ENCODE results near the gene RBBP6. TPM values are rescaled to one million over a fixed set of nuclear protein-coding genes. Genes with fewer than 3 reads are reported as not detected.

Gene RBBP6
- total and polyA plus RNA-seq, 9 of the 15 experiments (the other 6 are each of a cell fraction or from before 2014, with no cell fraction given) = 19.2 to 76.6 (median 42.7) TPM

GRCh38 chr16:24531166-24531565, 8.2 kb upstream of the RBBP6 start (continued):
- no peak for TF ChIP-seq CHD7 (IDR thresholded peaks at IDR 0.05; ENCODE audit: low read depth, low read length)
- no peak for TF ChIP-seq ZFP91 (CRISPR knock-in tag; IDR thresholded peaks at IDR 0.05)
- no peak for TF ChIP-seq ADNP (tag; IDR thresholded peaks at IDR 0.05)
- TF ChIP-seq ZNF277 (CRISPR knock-in tag; IDR thresholded peaks at IDR 0.05; ENCODE audit: borderline replicate concordance) = no peak
- no peak for TF ChIP-seq RBBP5 (IDR thresholded peaks at IDR 0.05; ENCODE audit: borderline replicate concordance, insufficient read depth, low read length, poor library complexity, severe bottlenecking)
- TF ChIP-seq UBTF (IDR thresholded peaks at IDR 0.05; ENCODE audit: borderline replicate concordance in 1 of 2, low read depth in 2 of 2, low read length in 2 of 2) = no peak
- TF ChIP-seq TBP (optimal IDR thresholded peaks at IDR 0.05; ENCODE audit: low read depth, low read length) = no peak
